GM19372 (cell line): ENCODE results near the gene CEP135.
"Not testable (repeated sequence)": the region's sequence is repeated elsewhere in the genome, so short reads cannot be mapped to it uniquely, and the experiment has no call there.

Source experiments
- ATAC-seq: cut with Tn5 transposase; IDR thresholded peaks from one replicate; pipeline ENCODE4 v1.9.1; 2021; ENCODE audit warnings: mild to moderate bottlenecking, low read depth, moderate library complexity; ENCODE audit not compliant: unreplicated experiment

The CEP135 gene, protein sequence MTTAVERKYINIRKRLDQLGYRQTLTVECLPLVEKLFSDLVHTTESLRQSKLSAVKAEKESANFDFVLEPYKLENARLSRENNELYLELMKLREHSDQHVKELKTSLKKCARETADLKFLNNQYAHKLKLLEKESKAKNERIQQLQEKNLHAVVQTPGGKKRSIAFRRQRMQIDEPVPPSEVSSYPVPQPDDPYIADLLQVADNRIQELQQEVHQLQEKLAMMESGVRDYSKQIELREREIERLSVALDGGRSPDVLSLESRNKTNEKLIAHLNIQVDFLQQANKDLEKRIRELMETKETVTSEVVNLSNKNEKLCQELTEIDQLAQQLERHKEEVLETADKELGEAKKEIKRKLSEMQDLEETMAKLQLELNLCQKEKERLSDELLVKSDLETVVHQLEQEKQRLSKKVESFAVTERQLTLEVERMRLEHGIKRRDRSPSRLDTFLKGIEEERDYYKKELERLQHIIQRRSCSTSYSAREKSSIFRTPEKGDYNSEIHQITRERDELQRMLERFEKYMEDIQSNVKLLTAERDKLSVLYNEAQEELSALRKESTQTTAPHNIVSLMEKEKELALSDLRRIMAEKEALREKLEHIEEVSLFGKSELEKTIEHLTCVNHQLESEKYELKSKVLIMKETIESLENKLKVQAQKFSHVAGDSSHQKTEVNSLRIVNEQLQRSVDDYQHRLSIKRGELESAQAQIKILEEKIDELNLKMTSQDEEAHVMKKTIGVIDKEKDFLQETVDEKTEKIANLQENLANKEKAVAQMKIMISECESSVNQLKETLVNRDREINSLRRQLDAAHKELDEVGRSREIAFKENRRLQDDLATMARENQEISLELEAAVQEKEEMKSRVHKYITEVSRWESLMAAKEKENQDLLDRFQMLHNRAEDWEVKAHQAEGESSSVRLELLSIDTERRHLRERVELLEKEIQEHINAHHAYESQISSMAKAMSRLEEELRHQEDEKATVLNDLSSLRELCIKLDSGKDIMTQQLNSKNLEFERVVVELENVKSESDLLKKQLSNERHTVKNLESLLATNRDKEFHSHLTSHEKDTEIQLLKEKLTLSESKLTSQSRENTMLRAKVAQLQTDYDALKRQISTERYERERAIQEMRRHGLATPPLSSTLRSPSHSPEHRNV

DNA sequence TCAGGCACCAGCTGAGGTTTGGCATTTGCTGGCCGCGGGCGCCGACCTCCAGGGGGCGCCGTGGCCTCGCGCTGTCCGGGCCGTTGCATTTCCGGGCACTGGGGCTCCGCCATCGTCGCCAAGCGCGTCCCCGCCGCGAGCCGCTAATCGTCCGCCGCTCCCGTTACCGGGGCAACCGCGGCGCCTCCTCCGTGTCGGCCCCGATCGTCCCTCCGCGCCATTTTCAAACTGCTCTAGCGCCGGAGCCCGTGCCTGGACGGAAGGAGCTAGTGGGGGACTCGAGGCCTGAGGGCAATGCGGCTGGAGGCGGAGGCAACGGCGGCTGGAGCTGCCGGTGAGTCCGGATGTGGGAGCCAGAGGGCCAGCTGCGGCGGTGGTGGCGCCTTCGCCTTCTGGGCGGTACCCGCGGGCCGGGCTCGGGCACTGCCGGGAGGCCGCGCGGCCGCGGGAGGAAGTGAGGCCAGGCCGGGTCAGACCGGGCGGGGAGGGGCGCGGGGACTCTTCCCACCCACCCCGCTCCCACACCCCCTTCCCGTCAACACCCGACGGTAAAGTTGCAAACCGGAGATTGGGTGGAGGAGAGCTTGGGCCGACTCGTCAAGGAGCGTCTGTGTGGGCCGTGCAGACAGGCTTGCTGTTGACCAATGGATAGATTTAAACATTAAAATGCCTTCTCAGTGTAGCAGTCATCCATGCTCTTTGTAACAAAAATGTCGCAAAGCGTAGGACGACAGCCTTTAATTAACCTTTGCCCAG lies at the start of gene CEP135:
TSS of gene CEP135 (plus strand) at position 220 of the 756 bp plus-strand sequence. CDS start 3,186 bp downstream, outside the sequence.
- peak; percentile 71 for ATAC-seq

DNA sequence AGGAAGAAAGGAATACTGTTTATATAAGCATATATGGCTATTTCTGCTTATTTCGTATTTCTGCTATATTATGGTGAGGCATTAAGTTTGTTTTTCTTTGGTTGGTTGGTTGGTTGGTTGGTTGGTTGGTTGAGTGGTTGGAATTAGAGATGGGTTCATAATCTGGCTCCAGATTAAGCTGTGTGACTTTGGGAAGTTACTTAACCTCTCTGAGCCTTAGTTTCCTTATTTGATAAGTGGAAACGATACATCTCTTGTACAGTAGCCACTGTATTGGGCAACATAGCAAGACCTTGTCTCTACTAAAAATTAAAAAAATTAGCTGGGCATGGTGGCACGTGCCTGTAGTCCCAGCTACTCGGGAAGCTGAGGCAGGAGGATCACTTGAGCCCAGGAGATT lies 46.1 kb upstream of the CEP135 start:
- no peak for ATAC-seq

DNA sequence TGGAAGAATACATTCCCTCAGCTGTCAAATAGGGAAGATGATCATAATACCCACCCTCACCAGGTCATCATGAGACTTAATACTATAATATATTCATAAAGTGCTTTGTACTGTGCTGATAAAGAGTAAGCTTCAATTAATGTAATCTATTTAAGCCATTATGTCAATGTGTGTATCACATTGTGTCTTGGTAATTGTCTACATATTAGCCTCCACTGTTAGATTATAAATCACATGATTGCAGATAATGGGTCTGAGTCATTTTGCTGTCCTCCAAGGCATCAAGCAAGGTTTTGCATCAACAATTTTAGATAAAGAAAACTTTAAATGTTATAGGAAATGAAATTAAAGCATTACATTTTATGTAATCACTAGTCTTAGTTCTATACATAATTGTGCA lies 45.2 kb upstream of the CEP135 start:
- no peak for ATAC-seq

DNA sequence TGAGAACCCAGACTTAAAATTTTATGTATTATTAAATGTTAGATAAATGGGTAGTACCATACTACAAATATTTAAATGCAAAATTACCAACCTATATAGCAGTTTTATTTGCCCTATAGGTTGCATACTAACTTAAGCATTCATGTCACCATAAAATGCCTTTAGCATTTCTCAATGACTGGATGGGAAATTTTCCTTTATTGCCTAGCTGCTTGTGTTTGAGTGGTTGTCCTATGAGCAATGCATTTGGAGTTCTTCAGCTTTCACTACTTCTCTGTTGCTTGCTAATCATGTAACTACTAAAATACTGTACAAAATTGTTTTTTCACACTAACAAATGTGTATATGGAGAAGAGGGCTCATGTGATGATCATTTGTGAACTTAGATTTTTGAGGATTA lies 44.2 kb upstream of the CEP135 start:
- ATAC-seq = no peak

DNA sequence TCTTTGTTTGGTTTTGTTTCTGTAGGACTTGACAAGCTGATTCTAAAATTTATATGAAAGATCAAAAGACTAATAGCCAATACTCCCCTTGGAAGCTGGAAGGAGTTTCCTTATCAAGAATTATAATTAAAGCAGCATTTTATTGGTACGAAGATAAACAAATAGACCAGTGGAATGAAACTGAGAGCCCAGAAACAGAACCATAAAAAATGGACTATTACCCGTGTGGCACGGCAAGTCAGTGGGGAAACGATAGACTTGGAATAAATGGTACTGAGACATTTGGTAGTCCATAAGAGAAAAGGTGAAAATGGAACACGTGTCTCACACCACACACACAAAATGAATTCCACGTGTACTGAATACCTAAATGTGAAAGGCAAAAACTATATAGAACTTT lies 42.4 kb upstream of the CEP135 start:
- no peak for ATAC-seq

DNA sequence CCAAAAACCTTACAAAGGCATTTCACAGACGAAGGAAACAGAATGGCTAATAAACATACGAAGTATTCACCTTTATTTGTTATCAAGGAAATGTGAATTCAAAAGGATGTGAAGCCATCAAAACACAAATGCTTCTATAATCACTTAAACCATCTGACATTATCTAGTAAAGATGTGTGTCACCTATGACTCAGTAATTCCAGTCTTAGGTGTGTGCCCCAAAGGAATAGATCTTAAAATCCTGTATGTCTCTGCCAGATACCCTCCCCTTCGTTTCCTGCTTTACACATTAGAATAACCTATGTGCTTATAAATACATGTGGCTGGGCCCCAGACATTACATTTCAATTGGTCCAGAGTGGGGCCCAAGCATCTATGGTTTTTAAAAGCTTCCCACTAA lies 41.8 kb upstream of the CEP135 start:
- ATAC-seq = no peak

DNA sequence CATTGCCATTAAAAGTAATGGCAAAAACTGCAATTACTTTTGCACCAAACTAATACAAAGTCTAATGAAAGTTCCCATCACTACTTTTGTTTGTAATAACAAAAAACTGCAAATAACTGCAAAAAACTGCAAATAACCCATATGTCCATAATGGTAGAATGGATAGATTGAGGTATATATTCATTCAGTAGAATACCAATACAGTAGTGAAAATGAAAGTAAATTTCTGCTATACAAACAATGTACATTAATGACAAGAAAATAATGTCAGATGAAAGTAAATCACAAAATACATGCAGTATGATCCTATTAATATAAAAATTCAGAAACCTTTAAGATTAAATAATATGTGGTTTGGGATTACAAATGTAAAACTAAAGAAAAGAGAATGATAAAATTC lies 41.3 kb upstream of the CEP135 start:
- ATAC-seq = no peak

DNA sequence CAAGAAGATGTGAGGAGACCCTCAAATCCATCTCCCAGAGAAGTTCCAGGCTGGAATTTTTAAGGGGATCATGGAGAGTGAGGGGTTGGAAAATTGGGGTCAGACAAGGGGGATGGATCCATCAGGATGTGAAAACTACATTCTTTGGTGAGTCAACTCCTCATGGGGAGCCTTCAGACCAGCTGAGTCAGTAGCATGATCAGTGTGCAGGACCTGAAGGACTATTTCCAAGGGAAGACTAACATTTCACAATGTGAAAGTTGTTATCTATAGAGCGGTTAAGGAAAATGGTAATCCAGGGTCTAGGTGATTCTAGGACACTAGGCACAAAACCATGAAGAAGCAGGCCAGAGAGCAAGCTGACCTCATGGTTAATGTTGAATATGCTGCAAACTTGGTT lies 38.6 kb upstream of the CEP135 start:
- no peak for ATAC-seq

DNA sequence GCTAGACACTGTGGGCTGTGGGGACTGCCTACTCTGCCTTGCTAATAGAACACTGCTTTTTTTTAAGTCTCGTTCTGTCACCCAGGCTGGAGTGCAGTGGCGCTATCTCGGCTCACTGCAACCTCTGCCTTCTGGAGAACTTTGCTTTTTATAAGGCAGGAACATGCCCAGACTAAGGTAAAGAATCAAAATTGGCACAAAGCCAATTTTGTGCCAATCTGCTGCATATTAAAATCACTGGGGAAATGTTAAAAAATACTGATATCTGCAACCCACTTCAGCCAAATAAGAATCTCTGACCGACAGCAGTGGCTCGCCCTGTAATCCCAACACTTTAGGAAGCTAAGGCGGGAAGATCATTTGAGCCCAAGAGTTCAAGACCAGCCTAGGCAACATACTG lies 36.5 kb upstream of the CEP135 start:
- ATAC-seq = no peak

DNA sequence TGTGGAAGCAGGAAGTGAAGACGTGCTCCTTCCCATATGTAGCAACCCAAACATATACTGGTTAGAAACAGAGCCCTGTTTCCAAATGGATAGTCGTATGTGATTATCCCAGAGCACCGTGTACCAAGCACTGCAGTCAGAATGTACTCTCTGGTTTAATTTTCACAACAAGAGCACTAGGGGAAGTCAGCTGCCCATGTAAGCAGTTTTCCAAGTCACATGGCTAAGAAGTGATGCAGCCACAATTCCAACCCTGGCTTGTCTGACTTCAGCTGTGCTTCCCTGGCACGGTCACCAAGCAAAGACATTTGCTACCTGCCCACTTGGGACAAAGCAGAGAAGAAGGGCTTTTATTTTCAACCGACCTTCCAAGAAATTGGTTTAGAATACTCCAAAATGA lies 28.2 kb upstream of the CEP135 start:
- ATAC-seq = no peak

DNA sequence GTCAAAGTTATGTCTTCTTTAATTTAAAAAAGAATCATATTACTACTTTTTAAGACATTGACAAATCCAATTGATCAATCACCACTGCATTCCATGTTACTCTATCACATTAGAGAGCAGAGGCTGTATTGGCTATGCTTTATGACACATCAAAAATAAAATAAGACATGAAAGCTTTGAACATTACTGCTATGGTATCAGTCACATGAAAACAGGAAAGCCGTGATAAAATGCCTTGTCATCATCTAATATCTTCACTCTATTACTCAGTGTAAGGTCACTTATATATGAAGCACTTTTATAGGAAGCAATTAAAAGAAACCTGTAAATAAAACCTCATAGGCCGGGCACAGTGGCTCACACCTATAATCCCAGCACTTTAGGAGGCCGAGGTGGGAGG lies 27.7 kb upstream of the CEP135 start:
- ATAC-seq = no peak

DNA sequence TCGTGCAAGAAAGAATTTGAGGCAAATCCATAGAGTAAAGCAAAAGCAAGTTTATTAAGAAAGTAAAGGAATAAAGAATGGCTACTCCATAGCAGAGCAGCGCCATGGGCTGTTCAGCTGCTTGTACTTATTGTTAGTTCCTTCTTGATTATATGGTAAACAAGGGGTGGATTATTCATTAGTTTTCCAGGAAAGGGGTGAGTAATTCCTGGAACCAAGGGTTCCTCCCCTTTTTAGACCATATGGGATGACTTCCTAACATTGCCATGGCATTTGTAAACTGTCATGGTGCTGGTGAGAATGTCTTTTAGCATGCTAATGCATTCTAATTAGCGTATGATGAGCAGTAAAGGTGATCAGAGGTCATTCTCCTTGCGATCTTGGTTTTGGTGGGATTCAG lies 23.5 kb upstream of the CEP135 start:
- ATAC-seq = no peak

DNA sequence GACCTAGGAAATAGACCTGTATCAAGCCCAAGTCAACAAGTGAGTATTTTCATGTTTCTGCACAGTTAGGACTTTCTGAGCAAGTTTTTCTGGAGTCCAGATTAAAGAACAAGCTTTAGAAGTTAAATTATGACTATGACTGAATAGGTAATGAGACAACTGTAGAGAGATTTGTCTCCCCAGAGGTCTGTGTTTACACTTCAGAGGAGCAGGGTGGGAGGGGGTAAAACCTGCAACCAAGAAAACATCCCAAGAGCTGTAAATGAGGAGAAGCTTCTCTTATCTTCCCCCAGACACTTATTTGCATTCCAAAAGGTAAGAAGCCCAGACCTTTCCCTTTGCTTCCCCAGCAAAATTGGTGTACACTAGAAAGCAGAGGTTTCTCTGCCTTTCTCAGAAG lies 22.1 kb upstream of the CEP135 start:
- ATAC-seq = no peak

DNA sequence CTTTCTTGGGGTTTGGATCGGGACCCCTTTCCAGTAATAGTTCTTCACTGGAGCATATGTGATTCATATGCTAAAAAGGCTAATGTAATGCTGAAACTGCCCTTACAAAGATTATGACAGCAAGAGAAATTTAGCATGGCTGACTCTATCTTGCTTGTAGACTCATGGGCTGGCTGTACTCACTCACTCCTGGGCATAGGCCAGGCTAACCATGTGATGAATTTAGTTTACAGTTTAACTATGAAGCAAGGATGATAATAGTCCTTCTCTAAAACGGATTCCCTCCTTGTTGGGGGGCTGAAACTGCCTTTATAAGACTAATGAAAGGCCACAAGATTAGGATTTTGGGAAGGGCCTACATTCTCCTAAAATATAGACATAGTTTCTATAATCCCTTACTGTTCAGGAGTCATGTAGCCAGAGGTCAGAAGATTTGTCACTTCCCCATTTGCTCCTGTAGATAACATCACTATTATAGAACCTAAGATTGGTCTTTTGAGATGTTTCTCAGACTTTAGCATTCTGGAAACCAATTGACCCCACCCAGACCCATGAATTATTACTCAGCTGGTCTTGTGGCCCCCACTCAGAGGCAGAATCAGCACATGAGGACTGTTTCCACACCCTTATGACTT lies 20.8 kb upstream of the CEP135 start:
- no peak for ATAC-seq

DNA sequence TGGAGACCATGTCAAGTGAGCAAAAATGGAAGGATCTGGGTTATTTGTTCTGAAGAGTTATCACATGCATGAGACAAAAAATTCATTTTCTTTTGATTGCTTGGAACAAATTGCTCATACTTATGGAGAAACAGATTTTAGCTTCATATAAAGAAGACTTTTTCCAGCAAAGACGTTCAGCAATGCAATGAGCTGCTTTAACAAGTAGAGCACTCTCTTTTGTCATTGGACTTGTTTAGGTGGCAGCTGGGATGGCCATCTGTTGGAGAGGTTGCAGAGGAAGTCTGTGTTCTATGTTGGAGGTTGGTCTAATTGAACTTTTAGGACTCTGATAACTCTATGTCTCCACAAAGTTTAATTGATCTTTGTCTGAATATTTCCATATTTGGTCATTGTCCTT lies 19.9 kb upstream of the CEP135 start:
- no peak for ATAC-seq

DNA sequence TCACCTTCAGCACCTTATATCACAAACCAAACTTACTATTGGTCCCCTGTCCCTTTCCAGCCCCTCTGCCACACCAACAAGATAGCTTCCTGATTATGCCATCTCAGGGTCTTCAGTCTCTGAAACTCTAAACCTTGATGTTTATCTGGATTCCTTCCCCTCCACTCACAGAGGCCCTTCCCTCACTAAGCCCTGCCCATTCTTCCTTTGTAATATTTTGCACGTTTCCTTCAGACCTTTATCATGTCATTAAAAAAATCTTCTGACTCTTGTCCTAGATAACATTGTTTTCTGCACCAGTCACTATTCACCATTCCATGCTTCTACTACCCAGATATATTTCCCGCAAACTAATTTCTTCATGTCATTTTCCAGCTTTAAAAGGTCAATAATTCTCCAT lies 17.7 kb upstream of the CEP135 start:
- ATAC-seq = no peak

DNA sequence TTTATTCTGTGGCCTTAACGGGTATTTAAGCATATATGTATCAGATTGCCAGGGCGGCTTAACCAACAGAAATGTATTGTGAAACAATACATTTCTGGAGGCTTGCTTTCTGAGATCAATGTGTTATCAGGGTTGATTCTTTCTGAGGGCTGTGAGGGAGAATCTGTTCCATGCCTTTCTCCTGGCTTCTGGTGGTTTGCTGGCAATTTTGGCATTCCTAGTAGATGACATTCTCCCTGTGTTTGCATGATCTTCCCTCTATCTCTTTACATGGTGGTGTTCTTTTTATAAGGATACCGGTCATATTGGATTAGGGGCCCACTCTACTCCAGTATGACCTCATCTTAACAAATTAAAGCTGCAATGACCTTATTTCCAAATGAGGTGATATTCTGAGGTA lies 16.9 kb upstream of the CEP135 start:
- no peak for ATAC-seq

DNA sequence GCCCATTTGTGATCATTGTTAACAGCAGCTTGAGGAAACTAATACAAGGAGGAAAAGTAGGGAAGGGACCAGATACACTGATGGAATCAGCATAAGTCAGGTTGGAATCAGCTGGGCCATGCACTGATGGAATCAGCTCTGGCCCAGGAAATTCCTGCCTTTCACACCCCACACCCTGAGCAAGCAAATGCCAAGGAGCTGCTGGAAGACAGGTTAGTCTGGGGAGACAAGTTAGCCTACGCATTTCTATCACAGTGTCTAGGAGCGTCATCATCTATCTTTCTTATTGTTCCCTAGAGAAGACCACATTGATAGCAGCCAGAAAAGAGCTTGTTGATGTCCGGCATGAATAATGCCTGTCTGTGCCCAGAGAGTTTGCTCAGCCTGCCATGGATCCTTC lies 16.2 kb upstream of the CEP135 start:
- ATAC-seq = no peak

DNA sequence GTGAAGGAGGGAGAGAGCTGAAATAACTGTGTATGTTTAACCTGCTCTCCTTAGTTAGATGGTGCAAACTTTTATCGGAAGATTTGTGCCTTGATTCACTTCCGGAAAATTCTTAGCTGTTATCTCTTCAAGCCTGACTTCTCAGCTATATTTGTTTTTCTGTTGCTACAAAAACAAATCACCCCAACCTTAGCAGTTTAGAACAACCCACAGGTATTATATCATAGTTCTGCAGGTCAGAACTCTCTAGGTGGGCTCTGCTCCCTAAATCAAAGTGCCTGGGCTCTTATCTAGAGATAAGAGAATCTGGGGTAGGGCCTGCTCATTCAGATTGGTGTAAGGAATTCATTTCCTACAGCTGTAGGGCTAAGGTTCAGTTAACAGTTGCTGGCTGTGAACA lies 15.1 kb upstream of the CEP135 start:
- ATAC-seq = no peak

DNA sequence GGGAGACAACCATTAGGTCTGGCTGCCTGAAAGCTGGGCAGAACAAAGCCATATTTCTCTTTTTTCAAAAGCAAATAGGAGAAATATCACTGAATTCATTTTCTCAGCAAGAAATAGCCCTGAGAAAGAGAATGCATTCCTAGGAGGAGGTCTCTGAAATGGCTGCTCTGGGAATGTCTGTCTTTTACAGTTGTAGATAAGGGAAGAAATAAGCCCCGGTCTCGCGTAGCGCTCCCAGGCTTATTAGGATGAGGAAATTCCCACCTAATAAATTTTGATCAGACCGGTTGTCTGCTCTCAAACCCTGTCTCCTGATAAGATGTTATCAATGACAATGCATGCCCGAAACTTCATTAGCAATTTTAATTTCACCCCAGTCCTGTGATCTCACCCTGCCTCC lies 12.8 kb upstream of the CEP135 start:
- not testable (repeated sequence) for ATAC-seq
